ENCODE results near the gene TTC27. TPM values are rescaled to one million over a fixed set of nuclear protein-coding genes. Genes with fewer than 3 reads are reported as not detected.

Gene TTC27
- total RNA-seq, 4 donors from 2014 or later, result 10.7 to 14.3 (median 12.4) TPM

- intact Hi-C loops (cut with DNase I; ENCODE audit: low total_unique reads) (no loop called here), in situ Hi-C loops (cut with MboI; ENCODE audit: low sequenced_read_pairs in 4 of 4) (loop anchor here in 1 of 4 donors (25.0 kb wide), 1 partner anchor 827 kb away; the partner anchor contains the start of gene FAM98A)
- TF ChIP-seq POLR2A (IDR thresholded peaks at IDR 0.05), result no peak
- no peak for TF ChIP-seq CTCF (IDR thresholded peaks at IDR 0.05 in 4 of 5, conservative IDR thresholded peaks at IDR 0.05 in 1 of 5)
- H3K36me3 ChIP-seq, result peaks cover 0 to 11% of the 10 kb centered on the region in 2 donors
- H3K4me1 ChIP-seq, result no peaks in the 10 kb centered on the region
- ATAC-seq, result no peak
- no peak for DNase-seq
- no peaks in the 10 kb centered on the region for H3K9me3 ChIP-seq
- H3K27ac ChIP-seq, result no peak overlapping the region
- H3K27me3 ChIP-seq, result no peaks in the 10 kb centered on the region
- no peak overlapping the region for H3K4me3 ChIP-seq
Measured at GRCh38 chr2:32760628-32761027, 132.8 kb downstream of the TTC27 start.

GRCh38 chr2:32768387-32769174, 140.7 kb downstream of the TTC27 start:
- TF ChIP-seq CTCF (IDR thresholded peaks at IDR 0.05 in 4 of 5, conservative IDR thresholded peaks at IDR 0.05 in 1 of 5) (no peak), POLR2A (IDR thresholded peaks at IDR 0.05) (no peak)
- Histone ChIP-seq H3K4me3 (no peak overlapping the region), H3K9me3 (no peaks in the 10 kb centered on the region), H3K36me3 (no peaks in the 10 kb centered on the region), H3K27ac (no peak overlapping the region), H3K4me1 (no peaks in the 10 kb centered on the region), H3K27me3 (no peaks in the 10 kb centered on the region)
- in situ Hi-C loops (cut with MboI; ENCODE audit: low sequenced_read_pairs in 4 of 4) (loop anchor here in 1 of 4 donors (25.0 kb wide), 1 partner anchor 819 kb away; the partner anchor contains the start of gene FAM98A), intact Hi-C loops (cut with DNase I; ENCODE audit: low total_unique reads) (no loop called here)
- ATAC-seq (no peak), DNase-seq (no peak)

- in situ Hi-C loops (cut with MboI; ENCODE audit: low sequenced_read_pairs in 4 of 4), result loop anchor here in 3 of 4 donors (5.0 to 25.0 kb wide), 5 partner anchors 174 to 817 kb away; partner anchors contain the start of genes FAM98A (in 1 of the 3) and LTBP1 (in 1 of the 3)
- no peak for ATAC-seq
Measured at GRCh38 chr2:32770360-32770759, 142.5 kb downstream of the TTC27 start.

More at GRCh38 chr2:32770360-32770759, 142.5 kb downstream of the TTC27 start:
- Histone ChIP-seq H3K4me3 (no peak overlapping the region), H3K4me1 (no peaks in the 10 kb centered on the region), H3K27me3 (no peaks in the 10 kb centered on the region), H3K36me3 (no peaks in the 10 kb centered on the region), H3K9me3 (no peaks in the 10 kb centered on the region), H3K27ac (no peak overlapping the region)
- no peak for DNase-seq
- TF ChIP-seq POLR2A (IDR thresholded peaks at IDR 0.05) (no peak), CTCF (IDR thresholded peaks at IDR 0.05 in 4 of 5, conservative IDR thresholded peaks at IDR 0.05 in 1 of 5) (no peak)
- intact Hi-C loops (cut with DNase I; ENCODE audit: low total_unique reads), result loop anchor here (5.0 to 10.0 kb wide), 3 partner anchors 502 to 814 kb away; no protein-coding TSS in a partner anchor

All from gastrocnemius medialis (tissue), 4 donors.